Endothelial cell of umbilical vein (primary cell): ENCODE results near the gene BMPER. TPM values are rescaled to one million over a fixed set of nuclear protein-coding genes. Genes with fewer than 3 reads are reported as not detected.

ENCODE experiments used
- BruUV-seq: library from RNA; stranded (reverse); fragments of 400-500 nt; replicated peaks from 2 replicates; lab custom pipeline; 2021; lab: Mats Ljungman, UMichigan
- CTCF ChIA-PET: fragments of 300-600, 350-600 bp; sonication (Branson Sonifier 250); formaldehyde crosslinking; loops from one replicate; lab custom pipeline; 2021; ENCODE audit warnings: antibody characterized with exemption, inconsistent platforms; lab: Charles Lee
- POLR2A ChIA-PET: fragments of 300-600, 350-600 bp; sonication (Branson Sonifier 250); formaldehyde crosslinking; loops from one replicate; lab custom pipeline; 2021; ENCODE audit warnings: antibody characterized with exemption, inconsistent platforms; lab: Charles Lee
- DNase-seq: peaks from one replicate; pipeline ENCODE4 v3.0.0-alpha.2; 2011; ENCODE audit warnings: low read depth, low spot score
- FAIRE-seq: peaks from 2 replicates; lab custom pipeline; 2011; peaks lifted over from hg19 to GRCh38; lab: Jason Lieb, UNC
- H2AFZ ChIP-seq: 2 replicates; pipeline ENCODE4 v1.6.0; 2012; ENCODE audit warnings: low read depth, low read length, control low read depth, inconsistent platforms
- H3K27ac ChIP-seq: 2 replicates; pipeline ENCODE4 v1.5.1; 2011; ENCODE audit warnings: low read depth, mild to moderate bottlenecking, control low read depth, low read length, moderate library complexity; ENCODE audit not compliant: insufficient read depth
- H3K27me3 ChIP-seq, 2 experiments: 2 replicates each; pipeline versions ENCODE4 v1.6.0 to v1.6.1; 2011; ENCODE audit warnings: low read length in 2 of 2, mixed read lengths in 1 of 2; ENCODE audit not compliant: control insufficient read depth in 2 of 2, insufficient read depth in 2 of 2
- H3K36me3 ChIP-seq, 2 experiments: 2 replicates in 1 of 2; 3 replicates in 1 of 2; pipeline ENCODE4 v1.5.1; 2011; ENCODE audit warnings: low read length in 2 of 2, mild to moderate bottlenecking in 1 of 2, moderate library complexity in 1 of 2; ENCODE audit not compliant: control insufficient read depth in 2 of 2, insufficient read depth in 2 of 2; ENCODE audit errors: extremely low read depth in 1 of 2
- H3K4me1 ChIP-seq: 3 replicates; pipeline ENCODE4 v1.5.1; 2011; ENCODE audit warnings: mild to moderate bottlenecking, low read length; ENCODE audit not compliant: control insufficient read depth, insufficient read depth; ENCODE audit errors: extremely low read depth
- H3K4me2 ChIP-seq: 2 replicates; pipeline ENCODE4 v1.6.1; 2011; ENCODE audit warnings: low read length, control low read depth, mixed read lengths; ENCODE audit not compliant: insufficient read depth
- H3K4me3 ChIP-seq, 3 experiments: fragments of 200-600 bp in 1 of 3; sonication (generic), shearing (Covaris generic) in 1 of 3; replicated peaks in 1 of 3; 2 replicates each; pipeline ENCODE4 v1.5.1; 2011 to 2016; ENCODE audit warnings: control low read depth in 3 of 3, low read length in 3 of 3, mild to moderate bottlenecking in 2 of 3, inconsistent platforms in 1 of 3, low read depth in 1 of 3, moderate library complexity in 1 of 3; ENCODE audit not compliant: insufficient read depth in 1 of 3
- H3K79me2 ChIP-seq: 2 replicates; pipeline ENCODE4 v1.6.0; 2012; ENCODE audit warnings: low read length, inconsistent platforms; ENCODE audit not compliant: control insufficient read depth, insufficient read depth
- H3K9ac ChIP-seq: replicated peaks from 2 replicates; pipeline ENCODE3; 2011; ENCODE audit warnings: low read length, control low read depth; ENCODE audit not compliant: insufficient read depth; ENCODE audit errors: extremely low read depth
- H3K9me1 ChIP-seq: replicated peaks from 3 replicates; pipeline ENCODE4 v1.6.0; 2011; ENCODE audit warnings: mild to moderate bottlenecking, low read length; ENCODE audit not compliant: control insufficient read depth, insufficient read depth; ENCODE audit errors: extremely low read depth
- H3K9me3 ChIP-seq: replicated peaks from 2 replicates; pipeline ENCODE4 v1.5.1; 2012; ENCODE audit warnings: low read length, inconsistent platforms; ENCODE audit not compliant: control insufficient read depth, insufficient read depth
- H4K20me1 ChIP-seq: replicated peaks from 2 replicates; pipeline ENCODE3; 2011; ENCODE audit warnings: mild to moderate bottlenecking, low read length; ENCODE audit not compliant: control insufficient read depth, insufficient read depth; ENCODE audit errors: extremely low read depth
- CTCF ChIP-seq, 2 donors: IDR thresholded peaks; 1 replicate in 1 of 2; 2 replicates in 1 of 2; pipeline ENCODE4 v1.5.1; 2011; ENCODE audit warnings: low read length in 2 of 2, mild to moderate bottlenecking in 2 of 2, moderate library complexity in 2 of 2, control low read depth in 1 of 2, inconsistent platforms in 1 of 2, low read depth in 1 of 2; ENCODE audit not compliant: insufficient read depth in 1 of 2; ENCODE audit errors: extremely low read depth in 1 of 2
- FOS ChIP-seq: IDR thresholded peaks from 2 replicates; pipeline ENCODE4 v1.6.1; 2011; ENCODE audit warnings: mild to moderate bottlenecking, low read length, moderate library complexity, borderline replicate concordance; ENCODE audit not compliant: insufficient read depth
- GATA2 ChIP-seq: IDR thresholded peaks from 2 replicates; pipeline ENCODE4 v1.7.0; 2011; ENCODE audit warnings: low read depth, mild to moderate bottlenecking, moderate library complexity, mixed read lengths, low read length; ENCODE audit not compliant: insufficient read length, insufficient read depth
- JUN ChIP-seq: IDR thresholded peaks from 2 replicates; pipeline ENCODE4 v1.6.1; 2011; ENCODE audit warnings: borderline replicate concordance, low read depth; ENCODE audit not compliant: insufficient read length, insufficient read depth
- POLR2AphosphoS5 ChIP-seq: IDR thresholded peaks from 2 replicates; pipeline ENCODE4 v1.6.1; 2012; ENCODE audit warnings: low read depth, mild to moderate bottlenecking, control low read depth, low read length, moderate library complexity; ENCODE audit not compliant: insufficient read depth
- dilution Hi-C: fragments of 300-500 bp; cut with MboI; formaldehyde crosslinking; loops from one replicate; pipeline ENCODE4 v1.15.0; 2019; ENCODE audit warnings: low sequenced_read_pairs; ENCODE audit not compliant: extremely low pct_ligation_motif_present
- intact Hi-C: fragments of 100-400 bp; cut with micrococcal nuclease; formaldehyde crosslinking; loops from one replicate; pipeline ENCODE4 v1.10.0; 2022
- polyA plus RNA-seq, 4 experiments: library from polyadenylated mRNA; depleted of rRNA in 3 of 4; stranded (reverse) in 3 of 4; unstranded in 1 of 4; fragments of >200 nt; gene quantifications; 2 replicates each; pipeline versions ENCODE4 v1.2.1 to v1.2.3, GENCODE V29; 2011 to 2012; ENCODE audit warnings: missing spikeins in 1 of 4
- total RNA-seq: library from RNA; stranded (reverse); gene quantifications from 2 replicates; pipeline ENCODE4 v1.2.3, GENCODE V29; 2021

The BMPER gene
- total and polyA plus RNA-seq, 2 donors (not counting 3 experiments of a cell fraction or from before 2014, with no cell fraction given), result 0.10 to 0.13 TPM

GRCh38 chr7:33922820-33923219 is 17.5 kb downstream of the BMPER start:
- H2AFZ ChIP-seq, result no peak overlapping the region
- no peaks in the 10 kb centered on the region for H3K4me1 ChIP-seq
- peaks cover 3% of the 10 kb centered on the region in 2 experiments for H3K27me3 ChIP-seq
- ChIA-PET CTCF (interaction anchor here (1.1 to 3.0 kb wide), 2 partner anchors 10 to 60 kb away, joined by 6 to 40 read pairs; no protein-coding TSS in a partner anchor), POLR2A (no interaction called here)
- H3K4me2 ChIP-seq, result no peak overlapping the region
- dilution Hi-C loops, result no loop called here
- BruUV-seq, result no TSS peak
- intact Hi-C loops, result no loop called here
- no peak overlapping the region for H3K27ac ChIP-seq
- no peaks in the 10 kb centered on the region for H3K36me3 ChIP-seq
- DNase-seq (no peak), FAIRE-seq (no peak)
- no peaks in the 10 kb centered on the region for H3K9me1 ChIP-seq
- H3K9me3 ChIP-seq, result no peaks in the 10 kb centered on the region
- H3K79me2 ChIP-seq, result no peaks in the 10 kb centered on the region
- TF ChIP-seq GATA2, result no peak
- no peak for TF ChIP-seq JUN
- TF ChIP-seq CTCF (IDR thresholded peaks at IDR 0.05; ENCODE audit: extremely low read depth in 1 of 2, insufficient read depth in 1 of 2, low read depth in 1 of 2, low read length in 2 of 2), result no peak
- no peak overlapping the region for H3K4me3 ChIP-seq
- H3K9ac ChIP-seq, result no peak overlapping the region
- no peaks in the 10 kb centered on the region for H4K20me1 ChIP-seq

- dilution Hi-C loops, result no loop called here
- CTCF ChIA-PET, result interaction anchor here (1.3 kb wide), 1 partner anchor 9 kb away, joined by 7 read pairs; no protein-coding TSS in a partner anchor
- H3K9me3 ChIP-seq, result no peaks in the 10 kb centered on the region
- intact Hi-C loops, result no loop called here
- H2AFZ ChIP-seq, result no peak overlapping the region
- H3K4me2 ChIP-seq, result no peak overlapping the region
- BruUV-seq, result no TSS peak
- DNase-seq, result no peak
- POLR2A ChIA-PET, result no interaction called here
- no peak overlapping the region for H3K27ac ChIP-seq
- H3K9me1 ChIP-seq, result no peaks in the 10 kb centered on the region
- no peaks in the 10 kb centered on the region for H3K79me2 ChIP-seq
- H3K9ac ChIP-seq, result no peak overlapping the region
- H3K27me3 ChIP-seq, result peaks cover 3 to 4% of the 10 kb centered on the region in 2 experiments
- H3K36me3 ChIP-seq, result no peaks in the 10 kb centered on the region
- H3K4me3 ChIP-seq, result no peak overlapping the region
- FAIRE-seq, result no peak
- TF ChIP-seq FOS, result no peak
- TF ChIP-seq GATA2, result no peak
- no peak for TF ChIP-seq POLR2AphosphoS5
- no peaks in the 10 kb centered on the region for H4K20me1 ChIP-seq
- no peaks in the 10 kb centered on the region for H3K4me1 ChIP-seq
Observed at GRCh38 chr7:33923440-33924229, 18.3 kb downstream of the BMPER start.
